ENCODE data around the gene FBXO36.

The FBXO36 gene

DNA sequence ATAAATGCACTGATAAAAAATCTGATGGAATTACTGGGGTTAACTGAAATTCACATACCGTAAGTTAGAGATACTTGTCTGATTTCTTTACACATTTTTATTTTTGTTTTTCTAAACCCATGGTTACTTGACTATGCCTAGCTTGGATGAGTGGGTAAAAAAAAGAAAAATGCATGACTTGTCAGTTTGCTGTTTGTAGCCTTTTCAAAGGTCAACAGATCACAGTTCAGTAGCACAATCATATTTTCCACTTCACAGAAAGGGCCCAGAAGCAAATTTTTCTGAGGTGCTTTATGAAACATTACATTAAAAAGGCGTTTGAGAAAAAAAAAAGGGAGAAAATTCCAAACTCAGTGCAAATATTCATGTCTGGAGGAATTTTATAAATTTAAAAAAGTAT, 130.0 kb downstream of the FBXO36 start:
- H2AFZ ChIP-seq (ENCODE audit: low read depth, low read length), result no peak overlapping the region
- no peaks in the 10 kb centered on the region for H3K9me3 ChIP-seq (ENCODE audit: low read length)
- no peaks in the 10 kb centered on the region for H3K4me1 ChIP-seq (ENCODE audit: insufficient read depth, low read length)
- no peak overlapping the region for H3K4me3 ChIP-seq (ENCODE audit: low read length)
- H3K27me3 ChIP-seq (ENCODE audit: insufficient read depth, low read length), result no peaks in the 10 kb centered on the region
- peaks cover 62% of the 10 kb centered on the region for H3K36me3 ChIP-seq (ENCODE audit: insufficient read depth, low read length)

DNA sequence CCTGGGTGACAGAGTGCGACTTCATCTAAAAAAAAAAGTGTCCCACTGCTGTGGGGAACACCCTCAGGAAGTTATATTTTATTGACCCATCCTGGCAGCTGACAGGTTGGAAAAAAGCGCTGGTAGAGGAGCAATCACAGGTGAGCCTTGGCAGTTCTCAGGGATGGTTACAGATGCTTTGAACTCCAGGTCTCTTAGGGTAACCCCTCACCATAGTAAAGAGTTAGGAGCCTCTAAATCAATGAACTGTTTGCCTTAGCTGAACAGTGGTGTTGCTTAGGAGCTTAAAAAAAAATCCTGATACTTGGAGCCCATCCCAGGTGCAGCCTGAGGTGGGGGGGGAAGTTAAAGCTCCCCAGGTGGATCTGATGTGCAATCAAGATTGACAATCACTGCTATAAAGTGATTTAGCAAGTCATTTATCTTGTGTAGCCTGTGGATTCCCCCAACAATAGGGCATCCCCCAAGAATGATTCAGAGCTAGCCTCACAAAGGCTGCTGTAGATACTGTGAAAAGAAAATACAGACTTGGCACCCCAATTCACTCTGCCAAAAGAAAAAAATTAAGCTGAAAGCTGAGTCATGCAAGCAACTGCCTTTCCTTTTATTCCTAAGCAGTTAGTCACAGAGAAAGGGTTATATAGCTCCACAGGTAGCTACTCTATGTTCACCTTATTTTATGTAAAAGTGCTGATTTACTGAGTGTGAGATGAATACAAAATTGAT, 131.6 kb downstream of the FBXO36 start:
- Histone ChIP-seq H3K4me3 (ENCODE audit: low read length) (no peak overlapping the region), H3K27me3 (ENCODE audit: insufficient read depth, low read length) (no peaks in the 10 kb centered on the region)

DNA sequence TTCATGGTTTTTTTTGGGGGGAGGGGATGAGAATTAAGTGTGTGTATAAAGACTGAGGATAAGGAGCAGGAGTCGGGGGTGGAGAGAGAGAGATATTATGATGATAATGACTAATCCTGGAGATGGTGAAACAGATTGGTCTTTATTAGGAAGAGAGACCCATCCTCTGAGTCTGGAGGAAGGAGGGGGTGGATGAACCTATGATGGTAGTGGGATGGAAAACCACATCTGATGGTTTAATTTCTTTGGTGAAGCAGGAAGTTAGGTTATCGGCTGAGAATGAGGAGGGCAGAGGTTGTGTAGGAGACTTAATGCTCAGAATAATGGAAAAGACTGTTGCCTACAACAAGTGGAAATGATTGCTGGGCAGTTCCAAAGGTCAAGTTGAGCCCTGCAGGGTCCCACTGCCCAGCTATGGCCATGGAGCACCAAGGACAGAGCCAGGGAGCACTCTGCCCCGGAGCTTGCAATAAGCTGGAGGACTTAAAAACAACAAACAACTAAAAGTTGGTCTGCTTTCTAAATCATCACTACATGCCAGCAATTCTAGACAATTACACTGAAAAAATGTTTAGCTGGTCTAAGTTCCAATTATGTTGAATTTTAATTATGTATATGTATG, 138.5 kb downstream of the FBXO36 start:
- no peaks in the 10 kb centered on the region for H3K9me3 ChIP-seq (ENCODE audit: low read length)
- H3K27me3 ChIP-seq (ENCODE audit: insufficient read depth, low read length), result no peaks in the 10 kb centered on the region
- H3K36me3 ChIP-seq (ENCODE audit: insufficient read depth, low read length), result peaks cover 61% of the 10 kb centered on the region
- no peak overlapping the region for H3K4me3 ChIP-seq (ENCODE audit: low read length)
- H3K4me1 ChIP-seq (ENCODE audit: insufficient read depth, low read length), result no peaks in the 10 kb centered on the region
- H2AFZ ChIP-seq (ENCODE audit: low read depth, low read length), result no peak overlapping the region

More for the DNA sequence above, 131.6 kb downstream of the FBXO36 start:
- Histone ChIP-seq H2AFZ (ENCODE audit: low read depth, low read length) (no peak overlapping the region), H3K9me3 (ENCODE audit: low read length) (no peaks in the 10 kb centered on the region), H3K4me1 (ENCODE audit: insufficient read depth, low read length) (no peaks in the 10 kb centered on the region), H3K36me3 (ENCODE audit: insufficient read depth, low read length) (peaks cover 62% of the 10 kb centered on the region)
